ENCODE results near the gene IRF4.

The IRF4 gene

GRCh38 chr6:398558-399078 lies 7.1 kb downstream of the IRF4 start:
- Histone ChIP-seq H3K4me3 (ENCODE audit: low read length, poor library complexity, severe bottlenecking) (no peak overlapping the region), H4K20me1 (ENCODE audit: insufficient read depth, low read length, poor library complexity, severe bottlenecking) (no peaks in the 10 kb centered on the region), H3F3A (ENCODE audit: low read depth) (no peaks in the 10 kb centered on the region), H3K27me3 (ENCODE audit: insufficient read depth, low read length, poor library complexity, severe bottlenecking) (no peaks in the 10 kb centered on the region), H3K4me1 (ENCODE audit: insufficient read depth, low read length, poor library complexity, severe bottlenecking) (peaks cover 5% of the 10 kb centered on the region), H3K36me3 (ENCODE audit: insufficient read depth, low read length) (no peaks in the 10 kb centered on the region), H3K9ac (ENCODE audit: low read depth, low read length, poor library complexity, severe bottlenecking) (no peak overlapping the region), H3K79me2 (ENCODE audit: insufficient read depth, low read length) (no peaks in the 10 kb centered on the region), H3K9me3 (ENCODE audit: insufficient read depth, low read depth, low read length) (no peaks in the 10 kb centered on the region), H2AFZ (ENCODE audit: low read length) (no peak overlapping the region), H3K9me2 (replicated peaks; ENCODE audit: low read depth, low read length) (no peaks in the 10 kb centered on the region), H3K4me2 (ENCODE audit: low read depth, low read length, poor library complexity, severe bottlenecking) (no peak overlapping the region)
- TF ChIP-seq CTCF (conservative IDR thresholded peaks at IDR 0.05; ENCODE audit: low read length) (no peak), EZH2phosphoT487 (IDR thresholded peaks at IDR 0.05; ENCODE audit: borderline replicate concordance) (no peak)

- H3K9me2 ChIP-seq (replicated peaks; ENCODE audit: low read depth, low read length): no peaks in the 10 kb centered on the region
- no peak overlapping the region for H3K4me2 ChIP-seq (ENCODE audit: low read depth, low read length, poor library complexity, severe bottlenecking)
- H3K79me2 ChIP-seq (ENCODE audit: insufficient read depth, low read length): no peaks in the 10 kb centered on the region
- H4K20me1 ChIP-seq (ENCODE audit: insufficient read depth, low read length, poor library complexity, severe bottlenecking): no peaks in the 10 kb centered on the region
- no peaks in the 10 kb centered on the region for H3K36me3 ChIP-seq (ENCODE audit: insufficient read depth, low read length)
- H3F3A ChIP-seq (ENCODE audit: low read depth): no peaks in the 10 kb centered on the region
- H3K9me3 ChIP-seq (ENCODE audit: insufficient read depth, low read depth, low read length): no peaks in the 10 kb centered on the region
- no peak overlapping the region for H3K9ac ChIP-seq (ENCODE audit: low read depth, low read length, poor library complexity, severe bottlenecking)
- peaks cover 18% of the 10 kb centered on the region for H3K4me1 ChIP-seq (ENCODE audit: insufficient read depth, low read length, poor library complexity, severe bottlenecking)
- H3K4me3 ChIP-seq (ENCODE audit: low read length, poor library complexity, severe bottlenecking): no peak overlapping the region
- no peaks in the 10 kb centered on the region for H3K27me3 ChIP-seq (ENCODE audit: insufficient read depth, low read length, poor library complexity, severe bottlenecking)
- no peak for TF ChIP-seq EZH2phosphoT487 (IDR thresholded peaks at IDR 0.05; ENCODE audit: borderline replicate concordance)
- no peak for TF ChIP-seq CTCF (conservative IDR thresholded peaks at IDR 0.05; ENCODE audit: low read length)
- no peak overlapping the region for H2AFZ ChIP-seq (ENCODE audit: low read length)
These were observed 8.4 kb downstream of the IRF4 start for GRCh38 chr6:399785-400534.

- H3K9ac ChIP-seq (ENCODE audit: low read depth, low read length, poor library complexity, severe bottlenecking): no peak overlapping the region
- no peaks in the 10 kb centered on the region for H4K20me1 ChIP-seq (ENCODE audit: insufficient read depth, low read length, poor library complexity, severe bottlenecking)
- TF ChIP-seq CTCF (conservative IDR thresholded peaks at IDR 0.05; ENCODE audit: low read length): no peak
- TF ChIP-seq EZH2phosphoT487 (IDR thresholded peaks at IDR 0.05; ENCODE audit: borderline replicate concordance): no peak
- no peaks in the 10 kb centered on the region for H3K79me2 ChIP-seq (ENCODE audit: insufficient read depth, low read length)
- H3K36me3 ChIP-seq (ENCODE audit: insufficient read depth, low read length): no peaks in the 10 kb centered on the region
- no peaks in the 10 kb centered on the region for H3F3A ChIP-seq (ENCODE audit: low read depth)
- H3K9me2 ChIP-seq (replicated peaks; ENCODE audit: low read depth, low read length): no peaks in the 10 kb centered on the region
- no peak overlapping the region for H3K4me2 ChIP-seq (ENCODE audit: low read depth, low read length, poor library complexity, severe bottlenecking)
- H3K9me3 ChIP-seq (ENCODE audit: insufficient read depth, low read depth, low read length): no peaks in the 10 kb centered on the region
- no peaks in the 10 kb centered on the region for H3K27me3 ChIP-seq (ENCODE audit: insufficient read depth, low read length, poor library complexity, severe bottlenecking)
- H3K4me3 ChIP-seq (ENCODE audit: low read length, poor library complexity, severe bottlenecking): no peak overlapping the region
- H3K4me1 ChIP-seq (ENCODE audit: insufficient read depth, low read length, poor library complexity, severe bottlenecking): peaks cover 22% of the 10 kb centered on the region
- no peak overlapping the region for H2AFZ ChIP-seq (ENCODE audit: low read length)
These were observed 9.3 kb downstream of the IRF4 start for GRCh38 chr6:400815-401214.

All from Loucy (cell line).